HepG2 (cell line): ENCODE results near the gene CTSW. TPM values are rescaled to one million over a fixed set of nuclear protein-coding genes. Genes with fewer than 3 reads are reported as not detected.

Source experiments
- ATAC-seq: fragments of 200-7000 bp; cut with Tn5 transposase; 3 replicates; pipeline ENCODE4 v1.9.1; 2020; ENCODE audit warnings: mild to moderate bottlenecking, moderate library complexity
- BruUV-seq: library from RNA; stranded (reverse); fragments of 400-500 nt; replicated peaks from 2 replicates; lab custom pipeline; 2021; lab: Mats Ljungman, UMichigan
- CTCF ChIA-PET: fragments of 300-600 bp; formaldehyde crosslinking; extraction: SDS; loops from one replicate; lab custom pipeline; 2021; ENCODE audit warnings: low total read pairs, inconsistent platforms, low intra/inter-chr PET ratio; lab: Yijun Ruan, JAX
- POLR2A ChIA-PET: fragments of 350-600 bp; sonication (Branson Sonifier 250); formaldehyde crosslinking; loops from one replicate; lab custom pipeline; 2020; ENCODE audit warnings: antibody characterized with exemption, inconsistent platforms; lab: Yijun Ruan, JAX
- DNase-seq: peaks from one replicate; pipeline ENCODE4 v3.0.0-alpha.2; 2015; ENCODE audit warnings: low spot score
- FAIRE-seq: peaks from 3 replicates; lab custom pipeline; 2011; peaks lifted over from hg19 to GRCh38; lab: Jason Lieb, UNC
- H2AFZ ChIP-seq: one replicate; pipeline ENCODE4 v1.6.1; 2011; ENCODE audit warnings: low read length, inconsistent platforms
- H3K27ac ChIP-seq: fragments of 300-600 bp; 3 replicates; pipeline ENCODE4 v1.8.0; 2011; ENCODE audit warnings: mixed run types, mild to moderate bottlenecking, mixed read lengths, low read length, inconsistent platforms; ENCODE audit not compliant: insufficient read depth; ENCODE audit errors: extremely low read length
- H3K27me3 ChIP-seq, 2 experiments: fragments of 200-600 bp in 1 of 2; 2 replicates in 1 of 2; 3 replicates in 1 of 2; pipeline versions ENCODE4 v1.6.0 to v1.8.0; 2011; ENCODE audit warnings: low read length in 2 of 2, mild to moderate bottlenecking in 2 of 2, moderate library complexity in 2 of 2, inconsistent platforms in 1 of 2; ENCODE audit not compliant: insufficient read depth in 2 of 2, control insufficient read depth in 1 of 2
- H3K36me3 ChIP-seq, 2 experiments: fragments of 200-600 bp in 1 of 2; replicated peaks in 1 of 2; 2 replicates in 1 of 2; 3 replicates in 1 of 2; pipeline versions ENCODE4 v1.5.1 to v1.8.0; 2011; ENCODE audit warnings: low read length in 2 of 2, inconsistent platforms in 1 of 2; ENCODE audit not compliant: insufficient read depth in 2 of 2, control insufficient read depth in 1 of 2
- H3K4me1 ChIP-seq: 2 replicates; pipeline ENCODE4 v1.5.1; 2012; ENCODE audit warnings: low read length, inconsistent platforms; ENCODE audit not compliant: insufficient read depth
- H3K4me2 ChIP-seq: 2 replicates; pipeline ENCODE4 v1.6.0; 2011; ENCODE audit warnings: low read depth, low read length, inconsistent platforms
- H3K4me3 ChIP-seq, 3 experiments: fragments of 200-600 bp in 1 of 3; sonication (generic), shearing (Covaris generic) in 1 of 3; replicated peaks in 1 of 3; 2 replicates each; pipeline ENCODE4 v1.5.1; 2011 to 2016; ENCODE audit warnings: low read length in 3 of 3, inconsistent platforms in 2 of 3, low read depth in 2 of 3, mild to moderate bottlenecking in 2 of 3, control low read depth in 1 of 3, mixed read lengths in 1 of 3; ENCODE audit not compliant: insufficient read depth in 1 of 3
- H3K79me2 ChIP-seq: one replicate; pipeline ENCODE4 v1.6.1; 2011; ENCODE audit warnings: low read length, inconsistent platforms; ENCODE audit not compliant: insufficient read depth
- H3K9ac ChIP-seq: 2 replicates; pipeline ENCODE4 v1.6.0; 2011; ENCODE audit warnings: mild to moderate bottlenecking, low read depth, low read length, inconsistent platforms; ENCODE audit not compliant: insufficient read depth
- H3K9me3 ChIP-seq: 2 replicates; pipeline ENCODE4 v1.5.1; 2012; ENCODE audit warnings: mild to moderate bottlenecking, low read length
- H4K20me1 ChIP-seq: 2 replicates; pipeline ENCODE4 v1.6.0; 2011; ENCODE audit warnings: inconsistent platforms, mild to moderate bottlenecking, low read length, moderate library complexity; ENCODE audit not compliant: insufficient read depth
- AGO1 ChIP-seq: fragments of 200-400 bp; formaldehyde crosslinking; IDR thresholded peaks from 2 replicates; pipeline ENCODE4 v1.6.1; 2017; ENCODE audit warnings: mild to moderate bottlenecking, low read depth, low read length, moderate library complexity; ENCODE audit not compliant: poor library complexity, severe bottlenecking
- AGO2 ChIP-seq: fragments of 200-400 bp; formaldehyde crosslinking; optimal IDR thresholded peaks from 2 replicates; pipeline ENCODE3; 2017; ENCODE audit warnings: mild to moderate bottlenecking, low read depth, low read length, moderate library complexity
- MTA1 ChIP-seq: sonication (generic); formaldehyde crosslinking; IDR thresholded peaks from 2 replicates; pipeline ENCODE4 v1.4.0; 2020; ENCODE audit warnings: missing genetic modification reagents, mild to moderate bottlenecking, borderline replicate concordance
- RBFOX2 ChIP-seq: fragments of 200-400 bp; formaldehyde crosslinking; IDR thresholded peaks from 2 replicates; pipeline ENCODE4 v1.6.1; 2017; ENCODE audit warnings: low read depth, mild to moderate bottlenecking, low read length
- ZNF143 ChIP-seq: sonication (generic); formaldehyde crosslinking; IDR thresholded peaks from 2 replicates; pipeline ENCODE4 v1.4.0; 2020; ENCODE audit warnings: missing genetic modification reagents
- WGBS: methylation state at CpG from one replicate; pipeline ENCODE4 v1.1.6; 2017; ENCODE audit warnings: low lambda C conversion rate; 5-methylcytosine and 5-hydroxymethylcytosine counted together
- in situ Hi-C: cut with HindIII; loops from 2 replicates; pipeline ENCODE4 v1.10.0; 2017; ENCODE audit warnings: low pct_unique_long_range_greater_than_20kb; ENCODE audit not compliant: extremely low pct_ligation_motif_present
- intact Hi-C: fragments of 100-400 bp; cut with micrococcal nuclease; formaldehyde crosslinking; loops from one replicate; pipeline ENCODE4 v1.10.0; 2022; ENCODE audit not compliant: unreplicated experiment
- polyA plus RNA-seq, 8 experiments: library from polyadenylated mRNA; depleted of rRNA in 3 of 8; stranded (reverse) in 7 of 8; unstranded in 1 of 8; fragments of >200 nt; fragmentation: Illumina TruSeq in 4 of 8; extraction: Trizol in 4 of 8; gene quantifications; 2 replicates each; pipeline versions ENCODE4 v1.2.1 to v1.2.3, GENCODE V29; 2011 to 2016; ENCODE audit warnings: low read depth in 4 of 8, missing spikeins in 1 of 8, mixed read lengths in 1 of 8; ENCODE audit not compliant: insufficient read depth in 1 of 8
- total RNA-seq, 5 experiments: library from RNA; depleted of rRNA; stranded (reverse); fragments of >200 nt; fragmentation: Illumina TruSeq; extraction: Trizol; gene quantifications; 2 replicates each; pipeline ENCODE4 v1.2.3, GENCODE V29; 2016; ENCODE audit warnings: low read depth in 1 of 5
- TF ChIP-seq, protein P1 (sequence below): sonication (generic); formaldehyde crosslinking; IDR thresholded peaks from 2 replicates; pipeline ENCODE4 v1.4.0; 2020; ENCODE audit warnings: missing genetic modification reagents

The CTSW gene
- total and polyA plus RNA-seq, 2 of the 13 experiments (the other 11 are each of a cell fraction or from before 2014, with no cell fraction given), result 0.09 TPM; not detected in 1

DNA sequence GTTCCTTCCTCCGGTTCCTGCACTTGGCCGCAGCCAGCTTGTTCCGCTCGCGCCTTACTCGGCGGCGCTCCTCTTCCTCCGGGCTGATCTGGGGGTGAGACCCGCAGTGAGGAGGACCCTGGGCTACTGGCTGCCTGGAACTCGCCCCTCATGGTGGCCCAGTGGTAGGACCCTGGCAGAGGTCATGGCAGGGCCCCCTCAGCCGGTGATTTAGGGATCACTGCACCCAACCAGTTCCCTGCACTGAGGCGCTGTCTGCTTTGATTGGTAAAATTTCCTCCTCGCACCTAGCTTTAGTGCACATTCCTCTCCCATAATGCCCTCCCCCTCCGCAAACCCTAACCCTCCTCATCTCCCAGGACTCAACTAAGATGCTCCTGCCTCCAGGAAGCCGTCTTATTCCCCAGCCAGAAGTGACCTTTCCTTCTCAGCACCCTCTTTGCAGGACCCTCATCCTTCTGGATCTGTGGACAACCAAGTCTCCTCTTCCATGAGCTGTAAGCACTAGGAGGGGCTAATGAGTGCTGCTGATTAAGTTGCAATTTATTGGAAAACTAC lies 14.5 kb downstream of the CTSW start:
- DNase-seq (no peak), ATAC-seq (no peak), FAIRE-seq (no peak)
- intact Hi-C loops (no loop called here), in situ Hi-C loops (no loop called here)
- Histone ChIP-seq H3K9ac (no peak overlapping the region), H3K4me2 (no peak overlapping the region), H3K27ac (peak overlapping the region; percentile 26), H3K4me3 (no peak overlapping the region), H3K27me3 (no peaks in the 10 kb centered on the region; a peak in 1 of 5 replicates), H3K4me1 (peaks cover 55% of the 10 kb centered on the region), H3K79me2 (peaks cover 37% of the 10 kb centered on the region), H3K9me3 (no peaks in the 10 kb centered on the region), H4K20me1 (no peaks in the 10 kb centered on the region), H2AFZ (no peak overlapping the region), H3K36me3 (peaks cover 8 to 18% of the 10 kb centered on the region in 2 experiments; a peak in 4 of 5 replicates)
- ChIA-PET CTCF (interaction anchor here (0.9 kb wide), 1 partner anchor 9 kb away, joined by 3 read pairs; no protein-coding TSS in a partner anchor), POLR2A (interaction anchor here (1.6 to 6.8 kb wide), 2 partner anchors 6 to 16 kb away, joined by 7 to 95 read pairs; partner anchors contain the start of gene FOSL1)
- WGBS, result 96% methylated on average over 16 of the region's 16 CpGs
- BruUV-seq, result no TSS peak
- TF ChIP-seq MTA1 (CRISPR knock-in tag) (no peak), AGO2 (peak; percentile 34), AGO1 (peak; percentile 52), ZNF143 (CRISPR knock-in tag) (no peak), RBFOX2 (peak; percentile 48; the same call in 1 of the 2 replicates)
- TF ChIP-seq, protein P1, sequence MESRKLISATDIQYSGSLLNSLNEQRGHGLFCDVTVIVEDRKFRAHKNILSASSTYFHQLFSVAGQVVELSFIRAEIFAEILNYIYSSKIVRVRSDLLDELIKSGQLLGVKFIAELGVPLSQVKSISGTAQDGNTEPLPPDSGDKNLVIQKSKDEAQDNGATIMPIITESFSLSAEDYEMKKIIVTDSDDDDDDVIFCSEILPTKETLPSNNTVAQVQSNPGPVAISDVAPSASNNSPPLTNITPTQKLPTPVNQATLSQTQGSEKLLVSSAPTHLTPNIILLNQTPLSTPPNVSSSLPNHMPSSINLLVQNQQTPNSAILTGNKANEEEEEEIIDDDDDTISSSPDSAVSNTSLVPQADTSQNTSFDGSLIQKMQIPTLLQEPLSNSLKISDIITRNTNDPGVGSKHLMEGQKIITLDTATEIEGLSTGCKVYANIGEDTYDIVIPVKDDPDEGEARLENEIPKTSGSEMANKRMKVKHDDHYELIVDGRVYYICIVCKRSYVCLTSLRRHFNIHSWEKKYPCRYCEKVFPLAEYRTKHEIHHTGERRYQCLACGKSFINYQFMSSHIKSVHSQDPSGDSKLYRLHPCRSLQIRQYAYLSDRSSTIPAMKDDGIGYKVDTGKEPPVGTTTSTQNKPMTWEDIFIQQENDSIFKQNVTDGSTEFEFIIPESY (CRISPR knock-in tag), result peak; percentile 21; the same call in 1 of the 2 replicates
